ENCODE data around the gene HAGHL. TPM values are rescaled to one million over a fixed set of nuclear protein-coding genes. Genes with fewer than 3 reads are reported as not detected.

HAGHL gene
- total RNA-seq, 4 donors from 2014 or later, result 4.5 to 6.3 (median 6.0) TPM

DNA sequence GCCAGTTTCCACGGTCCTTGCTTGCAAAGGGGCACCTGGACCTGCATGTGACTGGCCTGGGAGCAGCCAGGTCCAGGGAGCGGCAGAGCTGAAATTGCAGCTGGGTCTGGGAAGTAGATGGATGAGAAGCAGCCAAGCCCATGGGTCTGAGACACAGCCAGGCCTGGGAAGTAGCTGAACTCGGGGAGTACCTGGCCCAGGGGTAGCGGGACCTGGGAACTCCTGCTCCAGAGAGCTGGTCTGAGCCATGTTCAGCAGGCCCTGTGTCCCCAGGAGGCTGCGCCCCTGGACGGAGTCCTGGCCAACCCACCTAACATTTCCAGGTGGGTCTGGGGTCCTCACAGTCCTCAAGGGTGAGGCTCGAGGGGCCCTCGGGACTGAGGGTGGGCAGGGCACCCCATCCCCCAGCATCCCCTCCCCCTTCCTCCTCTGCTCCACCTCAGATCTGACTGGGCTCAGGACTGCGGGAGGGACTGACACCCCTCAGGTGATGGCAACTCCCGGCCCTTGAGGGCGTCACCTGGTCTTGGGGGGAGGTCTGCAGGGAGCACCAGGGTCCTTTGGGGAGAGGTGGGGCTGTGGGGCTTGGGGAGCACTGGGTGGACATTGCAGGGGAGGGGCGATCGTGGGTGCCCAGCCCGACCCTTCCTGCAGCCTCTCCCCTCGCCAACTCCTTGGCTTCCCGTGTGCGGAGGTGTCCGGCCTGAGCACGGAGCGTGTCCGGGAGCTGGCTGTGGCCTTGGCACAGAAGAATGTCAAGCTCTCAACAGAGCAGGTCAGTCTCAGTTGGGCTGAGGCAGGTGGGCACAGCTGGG, 36.7 kb downstream of the HAGHL start:
- WGBS, 2 donors, result 62 to 80% methylated on average over 9 to 20 of the region's 21 CpGs
- H3K4me3 ChIP-seq (ENCODE audit: low read depth, poor library complexity, severe bottlenecking), result no peak overlapping the region
- no peak for TF ChIP-seq POLR2A (IDR thresholded peaks at IDR 0.05)
- TF ChIP-seq, protein P1, sequence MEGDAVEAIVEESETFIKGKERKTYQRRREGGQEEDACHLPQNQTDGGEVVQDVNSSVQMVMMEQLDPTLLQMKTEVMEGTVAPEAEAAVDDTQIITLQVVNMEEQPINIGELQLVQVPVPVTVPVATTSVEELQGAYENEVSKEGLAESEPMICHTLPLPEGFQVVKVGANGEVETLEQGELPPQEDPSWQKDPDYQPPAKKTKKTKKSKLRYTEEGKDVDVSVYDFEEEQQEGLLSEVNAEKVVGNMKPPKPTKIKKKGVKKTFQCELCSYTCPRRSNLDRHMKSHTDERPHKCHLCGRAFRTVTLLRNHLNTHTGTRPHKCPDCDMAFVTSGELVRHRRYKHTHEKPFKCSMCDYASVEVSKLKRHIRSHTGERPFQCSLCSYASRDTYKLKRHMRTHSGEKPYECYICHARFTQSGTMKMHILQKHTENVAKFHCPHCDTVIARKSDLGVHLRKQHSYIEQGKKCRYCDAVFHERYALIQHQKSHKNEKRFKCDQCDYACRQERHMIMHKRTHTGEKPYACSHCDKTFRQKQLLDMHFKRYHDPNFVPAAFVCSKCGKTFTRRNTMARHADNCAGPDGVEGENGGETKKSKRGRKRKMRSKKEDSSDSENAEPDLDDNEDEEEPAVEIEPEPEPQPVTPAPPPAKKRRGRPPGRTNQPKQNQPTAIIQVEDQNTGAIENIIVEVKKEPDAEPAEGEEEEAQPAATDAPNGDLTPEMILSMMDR (IDR thresholded peaks at IDR 0.05), result no peak
- DNase-seq (ENCODE audit: low spot score in 2 of 2), result no peak
- intact Hi-C loops (cut with DNase I; ENCODE audit: low total_unique reads), result no loop called here

DNA sequence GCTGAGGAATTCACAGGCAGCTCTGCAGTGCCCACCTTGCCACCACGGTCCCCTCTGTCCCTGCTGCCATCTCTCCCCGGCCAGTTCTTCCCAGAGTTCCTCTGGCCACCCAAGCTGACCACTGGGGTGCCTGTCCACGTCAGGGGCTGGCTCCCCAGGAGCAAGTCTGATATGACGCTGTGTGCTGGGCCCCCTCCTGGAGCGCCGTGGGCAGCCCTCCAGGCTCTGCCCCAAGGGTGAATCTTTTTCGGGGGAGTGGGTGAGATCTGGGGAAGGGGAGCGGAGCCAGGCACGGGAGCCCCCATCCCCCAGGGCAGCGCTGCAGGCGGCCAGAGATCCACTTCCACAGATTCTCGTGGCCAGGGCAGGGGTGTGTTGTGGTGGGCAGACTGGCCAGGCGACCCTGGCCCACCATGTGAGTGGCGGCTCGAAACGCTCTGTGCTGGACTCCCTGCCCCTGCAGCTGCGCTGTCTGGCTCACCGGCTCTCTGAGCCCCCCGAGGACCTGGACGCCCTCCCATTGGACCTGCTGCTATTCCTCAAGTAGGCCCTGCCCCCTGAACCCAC, 37.4 kb downstream of the HAGHL start:
- no peak for DNase-seq (ENCODE audit: low spot score in 2 of 2)
- no peak for TF ChIP-seq POLR2A (IDR thresholded peaks at IDR 0.05)
- TF ChIP-seq, protein P1 (IDR thresholded peaks at IDR 0.05), result no peak
- no peak overlapping the region for H3K4me3 ChIP-seq (ENCODE audit: low read depth, poor library complexity, severe bottlenecking)
- 57 to 63% methylated on average over 9 to 20 of the region's 20 CpGs for WGBS, 2 donors
- intact Hi-C loops (cut with DNase I; ENCODE audit: low total_unique reads), result no loop called here

DNA sequence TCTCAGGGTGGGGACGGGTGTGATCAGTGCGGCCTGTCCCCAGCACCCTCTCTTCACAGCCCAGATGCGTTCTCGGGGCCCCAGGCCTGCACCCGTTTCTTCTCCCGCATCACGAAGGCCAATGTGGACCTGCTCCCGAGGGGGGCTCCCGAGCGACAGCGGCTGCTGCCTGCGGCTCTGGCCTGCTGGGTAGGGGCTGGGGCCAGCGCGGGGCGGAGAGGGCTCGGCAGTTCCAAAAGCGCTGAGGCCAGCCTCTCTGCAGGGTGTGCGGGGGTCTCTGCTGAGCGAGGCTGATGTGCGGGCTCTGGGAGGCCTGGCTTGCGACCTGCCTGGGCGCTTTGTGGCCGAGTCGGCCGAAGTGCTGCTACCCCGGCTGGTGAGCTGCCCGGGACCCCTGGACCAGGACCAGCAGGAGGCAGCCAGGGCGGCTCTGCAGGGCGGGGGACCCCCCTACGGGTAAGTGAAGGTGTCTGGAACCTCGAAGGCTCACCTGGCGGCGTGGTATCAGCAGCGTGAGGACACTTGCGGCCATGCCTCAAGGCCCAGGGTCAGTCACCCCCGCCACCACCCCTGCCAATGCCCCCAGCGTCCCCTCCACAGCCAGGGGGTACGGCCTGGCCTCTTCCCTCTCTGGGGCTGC, 38.1 kb downstream of the HAGHL start:
- WGBS, 2 donors, result 79 to 81% methylated on average over 23 to 27 of the region's 38 CpGs
- no peak overlapping the region for H3K4me3 ChIP-seq (ENCODE audit: low read depth, poor library complexity, severe bottlenecking)
- TF ChIP-seq POLR2A (IDR thresholded peaks at IDR 0.05), result no peak
- TF ChIP-seq, protein P1 (IDR thresholded peaks at IDR 0.05), result no peak
- DNase-seq (ENCODE audit: low spot score in 2 of 2), result no peak
- intact Hi-C loops (cut with DNase I; ENCODE audit: low total_unique reads), result no loop called here

DNA sequence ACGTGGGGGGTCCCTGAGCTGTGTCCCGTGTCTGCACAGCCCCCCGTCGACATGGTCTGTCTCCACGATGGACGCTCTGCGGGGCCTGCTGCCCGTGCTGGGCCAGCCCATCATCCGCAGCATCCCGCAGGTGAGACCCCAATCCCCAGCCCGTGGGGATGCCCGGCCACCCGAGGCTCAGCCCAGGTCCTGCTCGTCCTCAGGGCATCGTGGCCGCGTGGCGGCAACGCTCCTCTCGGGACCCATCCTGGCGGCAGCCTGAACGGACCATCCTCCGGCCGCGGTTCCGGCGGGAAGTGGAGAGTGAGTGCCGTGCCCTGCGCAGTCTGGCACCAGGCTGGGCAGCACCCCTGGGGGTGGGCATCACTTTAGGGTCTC, 38.6 kb downstream of the HAGHL start:
- intact Hi-C loops (cut with DNase I; ENCODE audit: low total_unique reads), result no loop called here
- DNase-seq (ENCODE audit: low spot score in 2 of 2), result no peak
- 90% methylated on average over 19 to 28 of the region's 29 CpGs for WGBS, 2 donors
- TF ChIP-seq, protein P1 (IDR thresholded peaks at IDR 0.05), result no peak
- TF ChIP-seq POLR2A (IDR thresholded peaks at IDR 0.05), result no peak
- H3K4me3 ChIP-seq (ENCODE audit: low read depth, poor library complexity, severe bottlenecking), result no peak overlapping the region

DNA sequence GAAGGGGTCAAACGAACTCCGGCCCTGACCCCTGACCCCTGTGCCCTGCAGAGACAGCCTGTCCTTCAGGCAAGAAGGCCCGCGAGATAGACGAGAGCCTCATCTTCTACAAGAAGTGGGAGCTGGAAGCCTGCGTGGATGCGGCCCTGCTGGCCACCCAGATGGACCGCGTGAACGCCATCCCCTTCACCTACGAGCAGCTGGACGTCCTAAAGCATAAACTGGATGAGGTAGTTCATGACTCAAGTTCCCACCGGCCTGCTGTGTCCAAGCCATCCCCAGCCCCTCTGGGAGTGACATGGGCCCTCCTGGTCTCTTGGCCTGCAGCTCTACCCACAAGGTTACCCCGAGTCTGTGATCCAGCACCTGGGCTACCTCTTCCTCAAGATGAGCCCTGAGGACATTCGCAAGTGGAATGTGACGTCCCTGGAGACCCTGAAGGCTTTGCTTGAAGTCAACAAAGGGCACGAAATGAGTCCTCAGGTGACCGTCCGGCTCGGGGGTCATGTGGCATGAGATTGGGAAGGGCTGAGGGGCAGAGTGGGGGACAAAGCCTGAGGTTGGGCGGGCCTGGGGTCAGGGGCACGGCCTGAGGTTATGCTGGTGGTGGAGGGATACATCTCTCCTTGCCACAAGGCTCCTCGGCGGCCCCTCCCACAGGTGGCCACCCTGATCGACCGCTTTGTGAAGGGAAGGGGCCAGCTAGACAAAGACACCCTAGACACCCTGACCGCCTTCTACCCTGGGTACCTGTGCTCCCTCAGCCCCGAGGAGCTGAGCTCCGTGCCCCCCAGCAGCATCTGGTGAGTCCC, 39.3 kb downstream of the HAGHL start:
- 75 to 83% methylated on average over 22 to 29 of the region's 29 CpGs for WGBS, 2 donors

More for the DNA sequence above, 39.3 kb downstream of the HAGHL start:
- H3K4me3 ChIP-seq (ENCODE audit: low read depth, poor library complexity, severe bottlenecking), result no peak overlapping the region
- no peak for DNase-seq (ENCODE audit: low spot score in 2 of 2)
- TF ChIP-seq, protein P1 (IDR thresholded peaks at IDR 0.05), result no peak
- no peak for TF ChIP-seq POLR2A (IDR thresholded peaks at IDR 0.05)
- intact Hi-C loops (cut with DNase I; ENCODE audit: low total_unique reads), result no loop called here
